DMS153 treated with DMSO at 0.1 percent for 48 hours (cell line): ENCODE data around the gene ZG16B.
A peak's percentile ranks its signal among the peaks of the same experiment; 100 is the strongest.

Source experiments
- DNase-seq: peaks from one replicate; lab custom pipeline; 2025; ENCODE audit not compliant: unreplicated experiment; lab: John Stamatoyannopoulos, UW

The ZG16B gene

GRCh38 chr16:2865651-2866050 is 35.5 kb downstream of the ZG16B start:
- no peak for DNase-seq

DNA sequence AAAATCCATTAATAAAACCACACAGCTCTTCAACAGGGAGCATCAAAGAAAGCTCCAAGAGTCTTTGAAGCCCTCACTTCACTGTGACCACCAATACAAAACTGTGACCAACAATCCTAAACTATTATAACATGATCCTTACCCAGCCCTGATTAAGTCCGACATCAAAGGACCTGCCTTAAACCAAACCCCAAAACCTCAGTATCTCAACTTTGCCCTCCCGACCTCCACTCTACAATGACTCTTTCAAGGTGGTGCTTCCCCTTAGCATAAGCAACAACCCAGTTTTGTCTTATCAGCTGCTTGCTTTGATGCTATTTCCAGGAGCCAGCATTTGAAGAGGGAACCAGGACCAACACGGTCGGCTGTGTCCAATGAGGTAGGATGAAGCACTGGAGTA is 36.3 kb downstream of the ZG16B start:
- DNase-seq = no peak

- DNase-seq = no peak
Observed at GRCh38 chr16:2867661-2867986, 37.5 kb downstream of the ZG16B start.

DNA sequence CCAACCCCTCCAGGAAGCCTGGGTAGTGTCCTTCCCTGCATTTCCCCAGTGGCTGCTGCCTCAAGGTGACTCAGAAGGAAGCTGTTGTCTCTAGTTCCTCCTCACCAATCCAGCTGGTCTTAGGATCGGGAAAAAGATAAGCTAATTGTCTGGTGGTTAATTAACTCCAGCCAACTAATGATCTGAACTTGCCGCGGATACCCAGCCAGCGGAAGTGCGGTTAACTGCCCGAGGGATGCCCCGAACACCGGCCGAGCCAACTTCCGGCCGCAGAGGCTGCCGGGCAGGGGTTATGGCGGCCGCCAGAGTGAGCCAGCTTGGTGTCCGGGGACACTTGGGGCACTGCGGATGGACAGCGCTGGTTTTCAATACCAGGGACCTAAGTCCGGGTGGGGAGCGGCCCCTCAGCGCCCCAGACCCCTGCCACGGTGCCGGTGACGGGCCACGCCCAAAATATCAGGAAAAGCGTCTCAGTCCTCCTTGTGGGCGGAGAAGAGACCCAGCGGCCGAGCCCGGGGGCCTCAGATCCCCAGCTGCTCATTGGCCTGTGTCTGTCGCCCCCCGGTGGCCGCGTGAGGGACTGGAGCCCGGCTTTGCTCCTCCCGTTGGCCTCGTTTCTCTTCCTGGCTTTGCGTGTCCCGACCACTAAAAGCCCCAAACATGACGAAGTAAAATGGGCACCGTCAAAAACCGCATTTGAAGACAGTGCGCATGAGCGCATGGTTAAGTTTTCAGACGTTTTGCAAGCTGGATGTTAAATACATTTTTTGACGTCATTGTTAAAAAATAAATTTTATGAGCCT is 38.1 kb downstream of the ZG16B start:
- DNase-seq = peak; percentile 86

GRCh38 chr16:2871926-2872325 is 41.8 kb downstream of the ZG16B start:
- no peak for DNase-seq

- DNase-seq = no peak
Observed at GRCh38 chr16:2874032-2874911, 44.2 kb downstream of the ZG16B start.

DNA sequence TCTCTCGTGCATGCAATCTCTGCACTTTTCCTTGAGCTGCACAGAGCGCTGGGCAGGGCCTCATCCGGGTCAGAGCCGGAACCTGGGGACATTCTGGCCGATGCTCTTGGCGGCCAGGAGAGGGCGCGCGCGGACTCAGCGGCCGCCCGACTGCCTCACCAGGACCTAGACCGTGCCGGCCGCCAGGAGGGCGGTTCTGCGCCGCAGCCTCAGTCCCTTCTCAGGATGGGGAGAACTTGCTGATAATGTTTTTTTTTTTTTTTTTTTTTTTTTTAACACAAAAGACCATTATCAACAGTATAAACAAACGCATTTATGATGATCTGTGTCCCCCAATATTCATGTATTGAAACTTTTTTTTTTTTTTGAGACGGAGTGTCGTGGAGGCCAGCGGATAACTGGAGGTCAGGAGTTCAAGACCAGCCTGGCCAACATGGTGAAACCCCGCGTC is 44.8 kb downstream of the ZG16B start:
- DNase-seq = peak; percentile 42

GRCh38 chr16:2879854-2880508 is 49.9 kb downstream of the ZG16B start:
- DNase-seq = no peak
